K562 (cell line): ENCODE results near the gene FANCG. TPM values are rescaled to one million over a fixed set of nuclear protein-coding genes. Genes with fewer than 3 reads are reported as not detected.

ENCODE experiments used
- ARID4B ChIP-seq: sonication (generic); formaldehyde crosslinking; IDR thresholded peaks from 2 replicates; pipeline ENCODE4 v1.8.0; 2022; ENCODE audit warnings: mild to moderate bottlenecking, missing genetic modification reagents
- CLOCK ChIP-seq: fragments of 250-450 bp; sonication (Bioruptor Pico); IDR thresholded peaks from 2 replicates; pipeline ENCODE4 v1.4.0; 2020; ENCODE audit warnings: mild to moderate bottlenecking, moderate library complexity, borderline replicate concordance
- CREM ChIP-seq: IDR thresholded peaks from 2 replicates; pipeline ENCODE4 v1.6.1; 2014; ENCODE audit warnings: antibody characterized with exemption, low read depth
- FOS ChIP-seq: IDR thresholded peaks from 3 replicates; pipeline ENCODE4 v1.6.1; 2011; ENCODE audit not compliant: insufficient read length; ENCODE audit errors: extremely low read depth
- FOSL1 ChIP-seq: fragments of 200-800 bp; sonication (Bioruptor generic); conservative IDR thresholded peaks from 2 replicates; pipeline ENCODE4 v1.6.1; 2016; ENCODE audit warnings: missing genetic modification characterization, missing compliant biosample characterization
- ILF3 ChIP-seq: fragments of 450-650 bp; IDR thresholded peaks from 2 replicates; pipeline ENCODE4 v1.6.1; 2018; ENCODE audit warnings: antibody characterized with exemption, mild to moderate bottlenecking, moderate library complexity, borderline replicate concordance
- MECOM ChIP-seq: fragments of 250-450 bp; sonication (Bioruptor Pico); IDR thresholded peaks from 2 replicates; pipeline ENCODE4 v1.8.0; 2022; ENCODE audit warnings: inconsistent platforms
- MNT ChIP-seq, 2 experiments: fragments of 450-650 bp; conservative IDR thresholded peaks; 2 replicates each; pipeline ENCODE4 v1.6.1; 2017; ENCODE audit warnings: mild to moderate bottlenecking in 2 of 2, moderate library complexity in 2 of 2
- NONO ChIP-seq, 2 experiments: fragments of 200-400 bp in 1 of 2; fragments of 450-650 bp in 1 of 2; formaldehyde crosslinking in 1 of 2; IDR thresholded peaks; 2 replicates each; pipeline ENCODE4 v1.6.1; 2017; ENCODE audit warnings: low read depth in 2 of 2, mild to moderate bottlenecking in 2 of 2, moderate library complexity in 2 of 2, low read length in 1 of 2
- PHB ChIP-seq: fragments of 250-450 bp; sonication (Bioruptor Pico); IDR thresholded peaks from 2 replicates; pipeline ENCODE4 v1.5.0; 2021
- STAG1 ChIP-seq: sonication (generic); formaldehyde crosslinking; IDR thresholded peaks from 2 replicates; pipeline ENCODE4 v1.5.0; 2020; ENCODE audit warnings: missing genetic modification reagents, borderline replicate concordance
- TAF9B ChIP-seq: fragments of 450-650 bp; IDR thresholded peaks from 2 replicates; pipeline ENCODE4 v1.6.1; 2018; ENCODE audit warnings: mild to moderate bottlenecking; ENCODE audit not compliant: partially characterized antibody
- ZNF133 ChIP-seq: fragments of 250-450 bp; sonication (Bioruptor Pico); IDR thresholded peaks from 2 replicates; pipeline ENCODE4 v1.4.0; 2020; ENCODE audit warnings: mild to moderate bottlenecking
- ZNF644 ChIP-seq: fragments of 200-800 bp; sonication (Bioruptor generic); IDR thresholded peaks from 2 replicates; pipeline ENCODE4 v1.6.1; 2016; ENCODE audit warnings: low read depth, missing genetic modification characterization, missing compliant biosample characterization
- polyA plus RNA-seq, 8 experiments: library from polyadenylated mRNA; depleted of rRNA in 4 of 8; stranded (reverse) in 5 of 8; unstranded in 3 of 8; fragments of >200 nt; fragmentation: Nextera tagmentation in 2 of 8; fragmentation: Illumina TruSeq in 1 of 8; extraction: Ambion mirVana in 2 of 8; extraction: Trizol in 1 of 8; gene quantifications; 2 replicates each; pipeline versions ENCODE4 v1.2.1 to v1.2.3, GENCODE V29; 2011 to 2014; ENCODE audit warnings: inconsistent platforms in 1 of 8, missing spikeins in 1 of 8
- total RNA-seq, 7 experiments: library from RNA; depleted of rRNA in 6 of 7; stranded (reverse); fragments of >200 nt in 6 of 7; fragmentation: Illumina TruSeq in 2 of 7; extraction: Trizol in 2 of 7; gene quantifications; 2 replicates each; pipeline versions ENCODE4 v1.2.1 to v1.2.3, GENCODE V29; 2011 to 2021; ENCODE audit warnings: low replicate concordance in 1 of 7

Gene FANCG
- total and polyA plus RNA-seq, 9 of the 15 experiments (the other 6 are each of a cell fraction or from before 2014, with no cell fraction given): 7.5 to 43.9 (median 31.0) TPM

GRCh38 chr9:35079426-35080341 lies at the start of gene FANCG (continued):
- no peak for TF ChIP-seq FOS
- TF ChIP-seq CLOCK (CRISPR knock-in tag): no peak
- no peak for TF ChIP-seq ILF3
- TF ChIP-seq ARID4B (CRISPR knock-in tag): peak; percentile 60; the same call in 1 of the 2 replicates
- TF ChIP-seq STAG1 (CRISPR knock-in tag): no peak
- TF ChIP-seq MNT (conservative IDR thresholded peaks at IDR 0.05): peak; percentile 76 to 79; a peak in 3 of 4 replicates
- peak; percentile 63; the same call in 1 of the 2 replicates for TF ChIP-seq CREM
- no peak for TF ChIP-seq ZNF133
- TF ChIP-seq FOSL1 (tag): 0 out of 2 replicates have a peak, but pooled peaks have one; percentile 15
- TF ChIP-seq NONO (IDR thresholded peaks at IDR 0.05; ENCODE audit: low read depth in 2 of 2, low read length in 1 of 2): peak in 1 of 2 experiments; percentile 30; a peak in 2 of 4 replicates
- TF ChIP-seq PHB (CRISPR knock-in tag): no peak
- no peak for TF ChIP-seq MECOM (CRISPR knock-in tag)
- TF ChIP-seq TAF9B: no peak
- no peak for TF ChIP-seq ZNF644 (tag)
